ENCODE measurements around the gene LIPJ.

DNA sequence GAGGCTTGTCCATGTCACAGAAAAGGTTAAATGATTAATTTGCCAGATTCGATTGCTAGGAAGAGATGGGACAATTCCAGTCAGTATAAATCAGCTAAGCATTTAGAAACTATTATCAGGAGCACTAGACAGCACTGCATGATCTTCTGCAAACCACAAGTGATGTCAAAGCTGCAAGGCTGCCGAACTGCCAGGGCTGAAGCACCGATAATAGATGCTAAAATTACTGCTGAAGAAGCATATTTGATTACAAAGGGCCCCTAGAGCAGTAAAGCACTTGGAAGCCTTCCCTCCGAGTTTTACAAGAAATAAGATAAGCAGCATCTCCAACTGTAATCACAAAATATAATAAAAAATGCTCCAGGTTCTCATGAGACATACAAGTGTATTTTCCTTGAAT lies 44.0 kb upstream of the LIPJ start:
- TF ChIP-seq, protein P1, sequence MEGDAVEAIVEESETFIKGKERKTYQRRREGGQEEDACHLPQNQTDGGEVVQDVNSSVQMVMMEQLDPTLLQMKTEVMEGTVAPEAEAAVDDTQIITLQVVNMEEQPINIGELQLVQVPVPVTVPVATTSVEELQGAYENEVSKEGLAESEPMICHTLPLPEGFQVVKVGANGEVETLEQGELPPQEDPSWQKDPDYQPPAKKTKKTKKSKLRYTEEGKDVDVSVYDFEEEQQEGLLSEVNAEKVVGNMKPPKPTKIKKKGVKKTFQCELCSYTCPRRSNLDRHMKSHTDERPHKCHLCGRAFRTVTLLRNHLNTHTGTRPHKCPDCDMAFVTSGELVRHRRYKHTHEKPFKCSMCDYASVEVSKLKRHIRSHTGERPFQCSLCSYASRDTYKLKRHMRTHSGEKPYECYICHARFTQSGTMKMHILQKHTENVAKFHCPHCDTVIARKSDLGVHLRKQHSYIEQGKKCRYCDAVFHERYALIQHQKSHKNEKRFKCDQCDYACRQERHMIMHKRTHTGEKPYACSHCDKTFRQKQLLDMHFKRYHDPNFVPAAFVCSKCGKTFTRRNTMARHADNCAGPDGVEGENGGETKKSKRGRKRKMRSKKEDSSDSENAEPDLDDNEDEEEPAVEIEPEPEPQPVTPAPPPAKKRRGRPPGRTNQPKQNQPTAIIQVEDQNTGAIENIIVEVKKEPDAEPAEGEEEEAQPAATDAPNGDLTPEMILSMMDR (IDR thresholded peaks at IDR 0.05): no peak
- TF ChIP-seq POLR2AphosphoS5 (IDR thresholded peaks at IDR 0.05; ENCODE audit: insufficient read depth in 1 of 2, low read depth in 1 of 2): no peak
